Stimulated activated CD8-positive, alpha-beta memory T cell treated with anti-CD3 and anti-CD28 coated beads, Interleukin-7, amount 100 ng/mL, for 24 hours (primary cell): Measurements from ENCODE around the gene TAAR5.
"Not testable (repeated sequence)": the region's sequence is repeated elsewhere in the genome, so short reads cannot be mapped to it uniquely, and the experiment has no call there.

Experiments used
- DNase-seq: peaks from one replicate; pipeline ENCODE4 v3.0.0-alpha.2; 2020; ENCODE audit warnings: low read depth

Gene TAAR5

GRCh38 chr6:132570221-132570777 is 19.2 kb downstream of the TAAR5 start, which contains the start of gene TAAR6:
TSS of gene TAAR6 (plus strand) at chr6:132570322. CDS start at chr6:132570322, 0 bp downstream.
- no peak for DNase-seq

GRCh38 chr6:132569170-132569569 is 20.4 kb downstream of the TAAR5 start:
- no peak for DNase-seq

- DNase-seq, result no peak
These were observed 20.9 kb downstream of the TAAR5 start for GRCh38 chr6:132568611-132569010.

GRCh38 chr6:132567566-132567965 is 22.0 kb downstream of the TAAR5 start:
- DNase-seq, result no peak

GRCh38 chr6:132566404-132566803 is 23.1 kb downstream of the TAAR5 start:
- DNase-seq, result no peak

GRCh38 chr6:132560087-132560486 is 29.5 kb downstream of the TAAR5 start:
- not testable (repeated sequence) for DNase-seq

GRCh38 chr6:132552372-132552771 is 37.2 kb downstream of the TAAR5 start, which contains the start of gene TAAR8:
TSS of gene TAAR8 (plus strand) at chr6:132552672. CDS start at chr6:132552693, 21 bp downstream.
- DNase-seq, result no peak

GRCh38 chr6:132551214-132551613 is 38.3 kb downstream of the TAAR5 start:
- no peak for DNase-seq

GRCh38 chr6:132548746-132549463 is 40.6 kb downstream of the TAAR5 start:
- no peak for DNase-seq

- no peak for DNase-seq
These were observed 44.7 kb downstream of the TAAR5 start for GRCh38 chr6:132544826-132545225.
